A549 (cell line): Measurements from ENCODE around the gene SIAH2. TPM values are rescaled to one million over a fixed set of nuclear protein-coding genes. Genes with fewer than 3 reads are reported as not detected.
"Not testable (repeated sequence)": the region's sequence is repeated elsewhere in the genome, so short reads cannot be mapped to it uniquely, and the experiment has no call there.

Experiments
- ATAC-seq, 2 experiments: fragments of 200-7000 bp in 1 of 2; fragments of >200 bp in 1 of 2; cut with Nextera tagmentation in 1 of 2; cut with Tn5 transposase in 1 of 2; 3 replicates each; pipeline versions ENCODE4 v1.8.0 to v1.9.1; 2018 to 2020; ENCODE audit warnings: mild to moderate bottlenecking in 1 of 2, moderate library complexity in 1 of 2
- CTCF ChIA-PET: fragments of 300-600 bp; sonication (Branson Sonifier 250); formaldehyde crosslinking; extraction: SDS; loops from one replicate; lab custom pipeline; 2021; ENCODE audit warnings: antibody characterized with exemption, inconsistent platforms; lab: Yijun Ruan, JAX
- POLR2A ChIA-PET: fragments of 350-600 bp; formaldehyde crosslinking; extraction: SDS; loops from one replicate; lab custom pipeline; 2021; ENCODE audit warnings: antibody characterized with exemption, inconsistent platforms; lab: Yijun Ruan, JAX
- DNase-seq, 2 experiments: peaks; one replicate each; pipeline versions ENCODE4 v3.0.0 to v3.0.0-alpha.2; 2011 to 2016; ENCODE audit warnings: low read depth in 1 of 2, low spot score in 1 of 2
- FAIRE-seq: peaks from 2 replicates; lab custom pipeline; 2011; peaks lifted over from hg19 to GRCh38; lab: Jason Lieb, UNC
- H3K27ac ChIP-seq, 2 experiments: fragments of >200 bp; sonication (Bioruptor Twin); formaldehyde crosslinking; 3 replicates each; pipeline ENCODE4 v1.5.1; 2016 to 2017
- H3K4me1 ChIP-seq: fragments of >200 bp; sonication (Bioruptor Twin); formaldehyde crosslinking; 3 replicates; pipeline ENCODE4 v1.6.1; 2016
- H3K4me2 ChIP-seq: fragments of >200 bp; sonication (Bioruptor Twin); formaldehyde crosslinking; 3 replicates; pipeline ENCODE4 v1.6.1; 2016
- H3K4me3 ChIP-seq: fragments of >200 bp; sonication (Bioruptor Twin); formaldehyde crosslinking; 3 replicates; pipeline ENCODE4 v1.5.1; 2016
- H3K9me3 ChIP-seq: fragments of >200 bp; sonication (Bioruptor Twin); formaldehyde crosslinking; 3 replicates; pipeline ENCODE4 v1.6.1; 2016
- ATOH8 ChIP-seq: fragments of 250-450 bp; sonication (Bioruptor Pico); IDR thresholded peaks from 2 replicates; pipeline ENCODE4 v1.5.0; 2020; ENCODE audit warnings: low read depth, mild to moderate bottlenecking, moderate library complexity
- BCL3 ChIP-seq: fragments of >200 bp; sonication (Bioruptor Twin); formaldehyde crosslinking; IDR thresholded peaks from 3 replicates; pipeline ENCODE4 v1.6.1; 2016
- CEBPB ChIP-seq, 2 experiments: fragments of >200 bp in 1 of 2; sonication (Bioruptor Twin) in 1 of 2; formaldehyde crosslinking in 1 of 2; IDR thresholded peaks; 2 replicates each; pipeline ENCODE4 v1.6.1; 2012 to 2016
- CHD2 ChIP-seq: fragments of 150-350 bp; IDR thresholded peaks from 2 replicates; pipeline ENCODE4 v1.6.1; 2014; ENCODE audit warnings: low read length; ENCODE audit not compliant: partially characterized antibody
- E2F6 ChIP-seq: IDR thresholded peaks from 2 replicates; pipeline ENCODE4 v1.6.1; 2012; ENCODE audit warnings: low read depth, borderline replicate concordance
- HDAC2 ChIP-seq: fragments of 200-600 bp; sonication (generic); IDR thresholded peaks from 2 replicates; pipeline ENCODE4 v1.6.1; 2016
- HMGXB4 ChIP-seq: fragments of 250-450 bp; sonication (Bioruptor Pico); IDR thresholded peaks from 2 replicates; pipeline ENCODE4 v1.5.0; 2021; ENCODE audit warnings: mild to moderate bottlenecking, moderate library complexity, borderline replicate concordance
- MAFK ChIP-seq: fragments of 450-650 bp; IDR thresholded peaks from 2 replicates; pipeline ENCODE4 v1.6.1; 2014; ENCODE audit not compliant: partially characterized antibody
- NPAS2 ChIP-seq: fragments of 250-450 bp; sonication (Bioruptor Pico); IDR thresholded peaks from 2 replicates; pipeline ENCODE4 v1.8.0; 2022; ENCODE audit warnings: mild to moderate bottlenecking, moderate library complexity, borderline replicate concordance
- PHF8 ChIP-seq: fragments of 200-600 bp; sonication (generic); IDR thresholded peaks from 2 replicates; pipeline ENCODE4 v1.6.1; 2016; ENCODE audit warnings: low read depth, mild to moderate bottlenecking, antibody characterized with exemption, moderate library complexity, borderline replicate concordance
- POLR2A ChIP-seq: IDR thresholded peaks from 2 replicates; pipeline ENCODE4 v1.6.1; 2012; ENCODE audit warnings: mild to moderate bottlenecking, low read length
- POLR2AphosphoS2 ChIP-seq: conservative IDR thresholded peaks from 2 replicates; pipeline ENCODE4 v1.6.1; 2012; ENCODE audit warnings: low read length, improper control_type of control experiment, inconsistent platforms
- REST ChIP-seq: fragments of 200-600 bp; sonication (generic); IDR thresholded peaks from 2 replicates; pipeline ENCODE4 v1.6.1; 2016; ENCODE audit warnings: antibody characterized with exemption, mild to moderate bottlenecking, moderate library complexity
- RNF2 ChIP-seq: fragments of 200-600 bp; sonication (generic); IDR thresholded peaks from 2 replicates; pipeline ENCODE4 v1.6.1; 2016; ENCODE audit warnings: low read depth, mild to moderate bottlenecking, antibody characterized with exemption, moderate library complexity, borderline replicate concordance
- WGBS: methylation state at CpG from one replicate; pipeline ENCODE4 v1.1.6; 2017; ENCODE audit errors: missing lambda C conversion rate; 5-methylcytosine and 5-hydroxymethylcytosine counted together
- polyA plus RNA-seq, 4 experiments: library from polyadenylated mRNA; depleted of rRNA in 3 of 4; stranded (reverse); fragments of >200 nt; fragmentation: RNase III in 1 of 4; extraction: RNeasy Plus Mini Kit Qiagen cat#74134 plus additional on column Dnase treatment in 1 of 4; gene quantifications; 2 replicates in 3 of 4; 3 replicates in 1 of 4; pipeline ENCODE4 v1.2.3, GENCODE V29; 2011 to 2017

SIAH2 gene
- polyA plus RNA-seq, 2 of the 4 experiments (the other 2 are of a cell fraction), result 11.4 to 24.8 TPM

GRCh38 chr3:150798122-150798618, 35.2 kb upstream of the SIAH2 start:
- ATAC-seq, result peak; percentile 34 to 63; a peak in 3 of 6 replicates
- Histone ChIP-seq H3K4me3 (no peak overlapping the region), H3K27ac (peak overlapping the region in 1 of 2 experiments; percentile 19; a peak in 1 of 6 replicates), H3K4me2 (peak overlapping the region; percentile 35), H3K9me3 (no peaks in the 10 kb centered on the region), H3K4me1 (peaks cover 5% of the 10 kb centered on the region; the same call in 1 of the 3 replicates)
- peak in 1 of 2 experiments; percentile 12 for DNase-seq
- no peak for FAIRE-seq
- TF ChIP-seq CEBPB (IDR thresholded peaks at IDR 0.05), result peak; percentile 30 to 34; a peak in 1 of 4 replicates
- TF ChIP-seq ATOH8 (CRISPR knock-in tag), result no peak
- 4% methylated on average over 4 of the region's 4 CpGs for WGBS
- CTCF ChIA-PET, result interaction anchor here (2.0 kb wide), 1 partner anchor 10 kb away, joined by 11 read pairs; no protein-coding TSS in a partner anchor
- POLR2A ChIA-PET, result no interaction called here

GRCh38 chr3:150797155-150797554, 34.2 kb upstream of the SIAH2 start:
- WGBS, result 53% methylated on average over 2 of the region's 2 CpGs
- H3K4me1 ChIP-seq, result peaks cover 5% of the 10 kb centered on the region; the same call in 1 of the 3 replicates
- H3K9me3 ChIP-seq, result no peaks in the 10 kb centered on the region
- POLR2A ChIA-PET, result no interaction called here
- H3K4me2 ChIP-seq, result no peak overlapping the region
- TF ChIP-seq BCL3 (no peak), REST (no peak), E2F6 (no peak), POLR2AphosphoS2 (no peak), RNF2 (no peak), NPAS2 (CRISPR knock-in tag) (no peak), CHD2 (no peak), POLR2A (no peak), PHF8 (no peak), HMGXB4 (CRISPR knock-in tag) (no peak), MAFK (no peak), HDAC2 (no peak)
- DNase-seq (peak in 1 of 2 experiments; percentile 10), ATAC-seq (peak in 1 of 2 experiments; percentile 34; a peak in 1 of 6 replicates), FAIRE-seq (no peak)
- CTCF ChIA-PET, result interaction anchor here (2.0 kb wide), 1 partner anchor 9 kb away, joined by 11 read pairs; no protein-coding TSS in a partner anchor
- H3K4me3 ChIP-seq, result no peak overlapping the region
- H3K27ac ChIP-seq, result no peak overlapping the region

- CTCF ChIA-PET, result interaction anchor here (0.5 to 2.0 kb wide), 3 partner anchors 8 to 418 kb away, joined by 3 to 11 read pairs (median 5); no protein-coding TSS in a partner anchor
- H3K9me3 ChIP-seq, DNase-seq, H3K4me2 ChIP-seq, ATAC-seq, H3K4me1 ChIP-seq, H3K4me3 ChIP-seq, FAIRE-seq, H3K27ac ChIP-seq: not testable (repeated sequence)
- POLR2A ChIA-PET, result interaction anchor here (1.0 kb wide), 1 partner anchor 33 kb away, joined by 5 read pairs; the partner anchor contains the start of gene SIAH2
- WGBS, result 96% methylated on average over 2 of the region's 2 CpGs
These were observed 33.6 kb upstream of the SIAH2 start for GRCh38 chr3:150796527-150796926.
